Adrenal gland (tissue), 19 donors: ENCODE measurements around the gene KLF7. TPM values are rescaled to one million over a fixed set of nuclear protein-coding genes. Genes with fewer than 3 reads are reported as not detected.

ENCODE experiments used
- DNase-seq, 7 donors: peaks; one replicate each; pipeline ENCODE4 v3.0.0-alpha.2; 2019 to 2020
- H3K27ac ChIP-seq, 5 donors: fragments of 200-600 bp; sonication (generic) in 4 of 5; 1 replicate in 3 of 5; 2 replicates in 2 of 5; pipeline versions ENCODE4 v1.5.1 to v1.8.0; 2016 to 2020; ENCODE audit warnings: mild to moderate bottlenecking in 1 of 5
- H3K27me3 ChIP-seq: fragments of 200-600 bp; 2 replicates; pipeline ENCODE4 v1.8.0; 2021
- H3K36me3 ChIP-seq, 2 donors: fragments of 200-600 bp; replicated peaks in 1 of 2; 1 replicate in 1 of 2; 2 replicates in 1 of 2; pipeline versions ENCODE4 v1.5.1 to v1.8.0; 2018 to 2022
- H3K4me1 ChIP-seq, 2 donors: fragments of 200-600 bp; replicated peaks in 1 of 2; 1 replicate in 1 of 2; 2 replicates in 1 of 2; pipeline versions ENCODE4 v1.5.1 to v1.8.0; 2018 to 2021
- H3K4me3 ChIP-seq, 4 donors: fragments of 200-600 bp; sonication (generic) in 3 of 4; one replicate each; pipeline ENCODE4 v1.5.1; 2016 to 2018
- H3K9me3 ChIP-seq, 3 donors: fragments of 200-600 bp; sonication (generic) in 1 of 3; replicated peaks in 1 of 3; 1 replicate in 2 of 3; 2 replicates in 1 of 3; pipeline versions ENCODE4 v1.5.1 to v1.8.0; 2016 to 2021
- CTCF ChIP-seq, 6 experiments: fragments of 450-650 bp in 4 of 6; fragments of 200-600 bp in 2 of 6; sonication (generic) in 1 of 6; IDR thresholded peaks; 1 replicate in 5 of 6; 2 replicates in 1 of 6; pipeline versions ENCODE4 v1.5.1 to v1.8.0; 2016 to 2021; ENCODE audit warnings: antibody characterized with exemption in 6 of 6, mild to moderate bottlenecking in 2 of 6, moderate library complexity in 1 of 6
- POLR2A ChIP-seq, 2 donors: fragments of 450-650 bp; IDR thresholded peaks; one replicate each; pipeline ENCODE4 v1.6.1; 2017; ENCODE audit warnings: antibody characterized with exemption in 2 of 2, mild to moderate bottlenecking in 2 of 2, moderate library complexity in 1 of 2
- WGBS, 4 donors: extraction: QIAGEN DNeasy Blood & Tissue Kit in 2 of 4; methylation state at CpG; one replicate each; pipeline versions ENCODE4 v1.1.5 to v1.1.7; 2013 to 2017; 5-methylcytosine and 5-hydroxymethylcytosine counted together
- intact Hi-C, 2 donors: fragments of 100-400 bp; cut with DNase I; formaldehyde crosslinking; loops; one replicate each; pipeline versions ENCODE4 v1.14.1 to v1.15.0; 2022 to 2023
- long read RNA-seq, 10 donors: library from polyadenylated mRNA in 3 of 10; unstranded in 2 of 10; stranded (forward) in 1 of 10; transcript quantifications; one replicate each; pipeline ENCODE4 v2.0.0 and lab custom pipeline, GENCODE V29; 2021 to 2026
- polyA plus RNA-seq, 3 donors: library from polyadenylated mRNA; stranded (reverse); fragments of 200-250 nt in 2 of 3; fragments of 350-450 nt in 1 of 3; fragmentation: Illumina TruSeq in 1 of 3; extraction: RNeasy Lipid Tissue Mini Kit (QIAGEN cat#74804) in 1 of 3; gene quantifications; one replicate each; pipeline ENCODE4 v1.2.3, GENCODE V29; 2013 to 2014
- total RNA-seq, 9 donors: library from RNA; depleted of rRNA in 4 of 9; stranded (reverse); fragments of >200 nt in 4 of 9; fragments of 120-200 nt in 1 of 9; fragmentation: NEBNext Ultra II Directional in 1 of 9; extraction: Animal tissue kit (Norgen Biotek cat#: 25700) in 1 of 9; gene quantifications; one replicate each; pipeline versions ENCODE4 v1.1.0 to v1.2.4, GENCODE V29; 2013 to 2023
- donor health status: healthy with polysubstance abuse.
- donor health status: Bipolar disorder and iron deficiency.
- donor health status: DM: yes; HTN: yes; CAD: no.
- donor health status: DM: no; HTN: no; CAD: no.
- donor health status: DM: no; HTN: no; CAD: no.
- donor health status: DM: yes; HTN: yes; CAD: no.

Gene KLF7
- 10 to 100 TPM; 11.0 to 45.9 (median 18.7) TPM for total RNA-seq
- polyA plus RNA-seq, result 10 to 100 TPM in 1 of 3 donors, 1 to 10 TPM in 2; 3.6 to 17.0 (median 6.8) TPM
- long read RNA-seq, donor 1, full-length matches to known transcripts, result 2 of 2 reads
- long read RNA-seq, donor 1, partial matches to known transcripts, result 0 of 2 reads
- long read RNA-seq, donor 1, other reads (novel, unspliced or antisense), result 0 of 2 reads
- long read RNA-seq, donor 2, result 0 reads
- long read RNA-seq, donor 3, result 0 reads
- long read RNA-seq, donor 4, full-length matches to known transcripts, result 3 of 5 reads
- long read RNA-seq, donor 4, partial matches to known transcripts, result 0 of 5 reads
- long read RNA-seq, donor 4, other reads (novel, unspliced or antisense), result 2 of 5 reads
- long read RNA-seq, donor 5, full-length matches to known transcripts, result 4 of 6 reads
- long read RNA-seq, donor 5, partial matches to known transcripts, result 1 of 6 reads
- long read RNA-seq, donor 5, other reads (novel, unspliced or antisense), result 1 of 6 reads
- long read RNA-seq, donor 6, full-length matches to known transcripts, result 1 of 10 reads
- long read RNA-seq, donor 6, partial matches to known transcripts, result 2 of 10 reads
- long read RNA-seq, donor 6, other reads (novel, unspliced or antisense), result 7 of 10 reads
- long read RNA-seq, donor 7, full-length matches to known transcripts, result 1 of 1 reads
- long read RNA-seq, donor 7, partial matches to known transcripts, result 0 of 1 reads
- long read RNA-seq, donor 7, other reads (novel, unspliced or antisense), result 0 of 1 reads
- long read RNA-seq, donor 8, full-length matches to known transcripts, result 1 of 1 reads
- long read RNA-seq, donor 8, partial matches to known transcripts, result 0 of 1 reads
- long read RNA-seq, donor 8, other reads (novel, unspliced or antisense), result 0 of 1 reads
- long read RNA-seq, donor 9, full-length matches to known transcripts, result 2 of 2 reads
- long read RNA-seq, donor 9, partial matches to known transcripts, result 0 of 2 reads
- long read RNA-seq, donor 9, other reads (novel, unspliced or antisense), result 0 of 2 reads
- long read RNA-seq, donor 10, full-length matches to known transcripts, result 1 of 1 reads
- long read RNA-seq, donor 10, partial matches to known transcripts, result 0 of 1 reads
- long read RNA-seq, donor 10, other reads (novel, unspliced or antisense), result 0 of 1 reads

GRCh38 chr2:207165121-207166038, at the start of gene KLF7:
TSS of gene KLF7 (minus strand) at chr2:207165948. CDS start at chr2:207165568, 380 bp downstream.
- no peak for TF ChIP-seq CTCF (IDR thresholded peaks at IDR 0.05)
- TF ChIP-seq POLR2A (IDR thresholded peaks at IDR 0.05), result peak; percentile 58 to 64
- H3K4me1 ChIP-seq, result peaks cover 34 to 38% of the 10 kb centered on the region in 2 donors
- H3K27me3 ChIP-seq, result no peaks in the 10 kb centered on the region
- intact Hi-C loops, result loop anchor here (10.0 kb wide), 1 partner anchor 309 kb away; no protein-coding TSS in a partner anchor
- peak; percentile 55 to 80 (median 69) for DNase-seq
- H3K9me3 ChIP-seq, result no peaks in the 10 kb centered on the region
- peak within 1 kb of the TSS; percentile 26 to 84 (median 72) for H3K4me3 ChIP-seq
- no peaks in the 10 kb centered on the region for H3K36me3 ChIP-seq
- H3K27ac ChIP-seq, result peak within 1 kb of the TSS; percentile 96 to 100 (median 100)
- 0 to 1% (median 0%) methylated on average over 33 to 36 of the region's 36 CpGs for WGBS, 4 donors

GRCh38 chr2:207215308-207215707, 49.6 kb upstream of the KLF7 start:
- no peak for DNase-seq
- H3K4me1 ChIP-seq, result no peaks in the 10 kb centered on the region
- H3K4me3 ChIP-seq, result no peak overlapping the region
- TF ChIP-seq POLR2A (IDR thresholded peaks at IDR 0.05) (no peak), CTCF (IDR thresholded peaks at IDR 0.05) (no peak)
- no peaks in the 10 kb centered on the region for H3K9me3 ChIP-seq
- no peaks in the 10 kb centered on the region for H3K27me3 ChIP-seq
- 80 to 93% (median 86%) methylated on average over 2 of the region's 2 CpGs for WGBS, 4 donors
- intact Hi-C loops, result no loop called here
- no peak overlapping the region for H3K27ac ChIP-seq
- H3K36me3 ChIP-seq, result no peaks in the 10 kb centered on the region

DNA sequence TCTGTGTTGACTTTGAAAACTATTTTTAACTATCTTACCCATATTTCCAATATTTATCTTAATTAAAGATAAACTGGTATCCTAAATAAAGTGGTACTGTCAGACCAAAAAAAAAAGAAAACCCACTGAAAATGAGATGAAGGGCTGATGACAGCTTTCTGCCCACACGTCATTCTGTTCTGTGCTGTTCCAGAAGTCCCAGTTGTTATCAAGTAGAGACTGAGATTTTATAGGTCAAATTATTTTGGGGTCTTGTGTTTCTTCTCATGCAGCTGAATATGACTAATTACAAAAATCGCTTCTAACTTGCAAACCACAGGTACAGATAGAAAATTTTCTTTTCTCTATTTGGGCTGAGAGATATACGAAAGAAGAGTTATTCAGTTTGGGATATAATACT, 48.7 kb upstream of the KLF7 start:
- no peak for TF ChIP-seq POLR2A (IDR thresholded peaks at IDR 0.05)
- no peak for TF ChIP-seq CTCF (IDR thresholded peaks at IDR 0.05)
- Histone ChIP-seq H3K27me3 (no peaks in the 10 kb centered on the region), H3K4me1 (no peaks in the 10 kb centered on the region), H3K36me3 (no peaks in the 10 kb centered on the region), H3K27ac (no peak overlapping the region), H3K9me3 (no peaks in the 10 kb centered on the region), H3K4me3 (no peak overlapping the region)
- DNase-seq, result no peak
- 79 to 83% (median 82%) methylated on average over 3 of the region's 3 CpGs for WGBS, 4 donors
- intact Hi-C loops, result no loop called here
